ENCODE measurements around the gene BPIFB6. TPM values are rescaled to one million over a fixed set of nuclear protein-coding genes. Genes with fewer than 3 reads are reported as not detected.

Gene BPIFB6
- polyA plus RNA-seq, 4 donors, result 0.09 TPM; not detected in 3

GRCh38 chr20:32997431-32997830 is 34.0 kb upstream of the BPIFB6 start:
- no peaks in the 10 kb centered on the region for H3K4me1 ChIP-seq (ENCODE audit: control insufficient read depth in 3 of 3, insufficient read depth in 2 of 3, low read depth in 1 of 3, low read length in 2 of 3)
- no peak overlapping the region for H3K4me3 ChIP-seq (ENCODE audit: low read depth in 1 of 3, low read length in 3 of 3)
- no peak for FAIRE-seq
- 53 to 74% (median 68%) methylated on average over 2 of the region's 2 CpGs for WGBS, 3 donors
- H3K36me3 ChIP-seq (ENCODE audit: control insufficient read depth in 3 of 3, insufficient read depth in 2 of 3, low read depth in 1 of 3, low read length in 3 of 3), result no peaks in the 10 kb centered on the region
- no peaks in the 10 kb centered on the region for H3K27me3 ChIP-seq (ENCODE audit: control insufficient read depth in 3 of 3, insufficient read depth in 3 of 3, low read length in 3 of 3)
- H3K9me3 ChIP-seq (ENCODE audit: control insufficient read depth in 2 of 2, insufficient read depth in 1 of 2, low read depth in 1 of 2, low read length in 1 of 2), result peaks cover 0 to 2% of the 10 kb centered on the region in 2 donors
- no peak for DNase-seq
- no peak overlapping the region for H3K27ac ChIP-seq (ENCODE audit: low read depth in 1 of 3, low read length in 2 of 3)

- no peaks in the 10 kb centered on the region for H3K27me3 ChIP-seq (ENCODE audit: control insufficient read depth in 3 of 3, insufficient read depth in 3 of 3, low read length in 3 of 3)
- H3K4me1 ChIP-seq (ENCODE audit: control insufficient read depth in 3 of 3, insufficient read depth in 2 of 3, low read depth in 1 of 3, low read length in 2 of 3), result no peaks in the 10 kb centered on the region
- no peaks in the 10 kb centered on the region for H3K36me3 ChIP-seq (ENCODE audit: control insufficient read depth in 3 of 3, insufficient read depth in 2 of 3, low read depth in 1 of 3, low read length in 3 of 3)
- no peak overlapping the region for H3K4me3 ChIP-seq (ENCODE audit: low read depth in 1 of 3, low read length in 3 of 3)
- WGBS, 3 donors, result 66 to 71% (median 68%) methylated on average over 9 of the region's 9 CpGs
- H3K9me3 ChIP-seq (ENCODE audit: control insufficient read depth in 2 of 2, insufficient read depth in 1 of 2, low read depth in 1 of 2, low read length in 1 of 2), result peaks cover 0 to 2% of the 10 kb centered on the region in 2 donors
- DNase-seq (no peak), FAIRE-seq (no peak)
- no peak overlapping the region for H3K27ac ChIP-seq (ENCODE audit: low read depth in 1 of 3, low read length in 2 of 3)
Observed at GRCh38 chr20:32999603-33000250, 31.7 kb upstream of the BPIFB6 start.

GRCh38 chr20:33000802-33001466 is 30.5 kb upstream of the BPIFB6 start:
- FAIRE-seq (no peak), DNase-seq (no peak)
- Histone ChIP-seq H3K27me3 (ENCODE audit: control insufficient read depth in 3 of 3, insufficient read depth in 3 of 3, low read length in 3 of 3) (no peaks in the 10 kb centered on the region), H3K36me3 (ENCODE audit: control insufficient read depth in 3 of 3, insufficient read depth in 2 of 3, low read depth in 1 of 3, low read length in 3 of 3) (no peaks in the 10 kb centered on the region), H3K27ac (ENCODE audit: low read depth in 1 of 3, low read length in 2 of 3) (no peak overlapping the region), H3K4me1 (ENCODE audit: control insufficient read depth in 3 of 3, insufficient read depth in 2 of 3, low read depth in 1 of 3, low read length in 2 of 3) (no peaks in the 10 kb centered on the region), H3K4me3 (ENCODE audit: low read depth in 1 of 3, low read length in 3 of 3) (no peak overlapping the region), H3K9me3 (ENCODE audit: control insufficient read depth in 2 of 2, insufficient read depth in 1 of 2, low read depth in 1 of 2, low read length in 1 of 2) (peaks cover 0 to 4% of the 10 kb centered on the region in 2 donors)
- WGBS, 3 donors, result 54 to 63% (median 59%) methylated on average over 8 to 9 of the region's 9 CpGs

- Histone ChIP-seq H3K27ac (ENCODE audit: low read depth in 1 of 3, low read length in 2 of 3) (no peak overlapping the region), H3K9me3 (ENCODE audit: control insufficient read depth in 2 of 2, insufficient read depth in 1 of 2, low read depth in 1 of 2, low read length in 1 of 2) (peaks cover 0 to 4% of the 10 kb centered on the region in 2 donors), H3K27me3 (ENCODE audit: control insufficient read depth in 3 of 3, insufficient read depth in 3 of 3, low read length in 3 of 3) (no peaks in the 10 kb centered on the region), H3K4me1 (ENCODE audit: control insufficient read depth in 3 of 3, insufficient read depth in 2 of 3, low read depth in 1 of 3, low read length in 2 of 3) (no peaks in the 10 kb centered on the region), H3K4me3 (ENCODE audit: low read depth in 1 of 3, low read length in 3 of 3) (no peak overlapping the region), H3K36me3 (ENCODE audit: control insufficient read depth in 3 of 3, insufficient read depth in 2 of 3, low read depth in 1 of 3, low read length in 3 of 3) (no peaks in the 10 kb centered on the region)
- WGBS, 3 donors, result 71 to 84% (median 82%) methylated on average over 7 of the region's 7 CpGs
- DNase-seq, result no peak
- no peak for FAIRE-seq
Observed at GRCh38 chr20:33002087-33002808, 29.2 kb upstream of the BPIFB6 start.

GRCh38 chr20:33004141-33004751 is 27.2 kb upstream of the BPIFB6 start, which contains the start of gene SUN5:
TSS of gene SUN5 (minus strand) at chr20:33004433. CDS start at chr20:33004340, 93 bp downstream.
- Histone ChIP-seq H3K4me1 (ENCODE audit: control insufficient read depth in 3 of 3, insufficient read depth in 2 of 3, low read depth in 1 of 3, low read length in 2 of 3) (no peaks in the 10 kb centered on the region), H3K27me3 (ENCODE audit: control insufficient read depth in 3 of 3, insufficient read depth in 3 of 3, low read length in 3 of 3) (no peaks in the 10 kb centered on the region), H3K27ac (ENCODE audit: low read depth in 1 of 3, low read length in 2 of 3) (no peak within 1 kb of the TSS), H3K36me3 (ENCODE audit: control insufficient read depth in 3 of 3, insufficient read depth in 2 of 3, low read depth in 1 of 3, low read length in 3 of 3) (no peaks in the 10 kb centered on the region), H3K9me3 (ENCODE audit: control insufficient read depth in 2 of 2, insufficient read depth in 1 of 2, low read depth in 1 of 2, low read length in 1 of 2) (peaks cover 0 to 4% of the 10 kb centered on the region in 2 donors), H3K4me3 (ENCODE audit: low read depth in 1 of 3, low read length in 3 of 3) (no peak within 1 kb of the TSS)
- FAIRE-seq (no peak), DNase-seq (no peak)
- 56 to 82% (median 69%) methylated on average over 6 of the region's 6 CpGs for WGBS, 3 donors

- Histone ChIP-seq H3K9me3 (ENCODE audit: control insufficient read depth in 2 of 2, insufficient read depth in 1 of 2, low read depth in 1 of 2, low read length in 1 of 2) (peaks cover 0 to 4% of the 10 kb centered on the region in 2 donors), H3K27me3 (ENCODE audit: control insufficient read depth in 3 of 3, insufficient read depth in 3 of 3, low read length in 3 of 3) (no peaks in the 10 kb centered on the region), H3K4me1 (ENCODE audit: control insufficient read depth in 3 of 3, insufficient read depth in 2 of 3, low read depth in 1 of 3, low read length in 2 of 3) (no peaks in the 10 kb centered on the region), H3K4me3 (ENCODE audit: low read depth in 1 of 3, low read length in 3 of 3) (no peak overlapping the region), H3K27ac (ENCODE audit: low read depth in 1 of 3, low read length in 2 of 3) (no peak overlapping the region), H3K36me3 (ENCODE audit: control insufficient read depth in 3 of 3, insufficient read depth in 2 of 3, low read depth in 1 of 3, low read length in 3 of 3) (no peaks in the 10 kb centered on the region)
- DNase-seq (peak in 1 of 2 donors; percentile 33), FAIRE-seq (no peak)
- WGBS, 3 donors, result 42 to 47% (median 46%) methylated on average over 4 of the region's 4 CpGs
Observed at GRCh38 chr20:33005132-33005566, 26.3 kb upstream of the BPIFB6 start.

DNA sequence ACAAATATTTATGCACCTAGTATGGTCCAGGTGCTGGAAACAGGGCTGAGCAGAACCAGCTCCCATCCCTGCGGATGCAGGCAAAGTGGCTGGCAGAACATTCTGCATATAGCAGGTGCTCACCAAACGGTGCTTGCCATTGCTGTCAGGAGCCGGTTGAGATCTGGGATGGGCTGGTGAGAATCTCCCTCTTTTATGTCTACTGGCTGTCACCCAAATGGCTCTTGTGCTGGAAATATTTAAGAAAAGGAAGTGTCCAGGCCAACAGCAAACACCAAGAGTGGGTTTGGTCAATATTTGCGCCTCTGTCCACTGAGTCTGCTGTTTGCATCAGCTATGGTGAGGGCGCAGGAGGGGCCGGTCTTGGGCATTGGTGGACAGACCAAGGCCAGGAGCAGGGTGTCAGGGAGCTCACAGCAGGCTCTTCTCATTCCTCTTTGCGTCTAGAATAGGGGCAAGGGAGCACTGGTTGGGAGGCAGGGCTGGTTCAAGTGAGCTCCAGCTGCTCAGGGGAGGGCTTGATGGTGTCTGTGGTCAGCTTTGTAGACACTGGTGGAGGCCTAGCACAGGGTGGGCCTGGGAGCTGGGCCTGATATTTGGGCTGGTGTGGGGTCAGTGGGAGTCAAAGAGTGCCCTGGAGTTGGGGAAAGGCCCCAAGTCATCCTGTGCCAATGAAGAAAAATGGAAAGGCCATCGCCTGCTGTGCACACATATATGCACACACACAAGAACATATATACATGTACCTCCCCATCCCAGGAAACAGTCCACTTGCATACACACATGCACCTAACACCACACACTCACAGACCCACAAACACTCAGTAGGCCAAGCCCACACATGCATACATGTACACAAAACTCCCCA is 25.3 kb upstream of the BPIFB6 start:
- no peak overlapping the region for H3K27ac ChIP-seq (ENCODE audit: low read depth in 1 of 3, low read length in 2 of 3)
- DNase-seq (no peak), FAIRE-seq (no peak)
- WGBS, 3 donors, result 75 to 80% (median 79%) methylated on average over 8 of the region's 8 CpGs
- H3K4me1 ChIP-seq (ENCODE audit: control insufficient read depth in 3 of 3, insufficient read depth in 2 of 3, low read depth in 1 of 3, low read length in 2 of 3), result no peaks in the 10 kb centered on the region
- no peaks in the 10 kb centered on the region for H3K27me3 ChIP-seq (ENCODE audit: control insufficient read depth in 3 of 3, insufficient read depth in 3 of 3, low read length in 3 of 3)
- H3K9me3 ChIP-seq (ENCODE audit: control insufficient read depth in 2 of 2, insufficient read depth in 1 of 2, low read depth in 1 of 2, low read length in 1 of 2), result peaks cover 0 to 4% of the 10 kb centered on the region in 2 donors
- no peaks in the 10 kb centered on the region for H3K36me3 ChIP-seq (ENCODE audit: control insufficient read depth in 3 of 3, insufficient read depth in 2 of 3, low read depth in 1 of 3, low read length in 3 of 3)
- no peak overlapping the region for H3K4me3 ChIP-seq (ENCODE audit: low read depth in 1 of 3, low read length in 3 of 3)

Measured in small intestine (tissue), 7 donors.